Parathyroid adenoma (tissue), 2 donors: ENCODE data around the gene PPFIA4.

Experiments used
- H2AFZ ChIP-seq: fragments of 300-600 bp; sonication (generic); one replicate; pipeline ENCODE4 v1.7.0; 2017; ENCODE audit warnings: antibody characterized with exemption, mild to moderate bottlenecking
- H3K27ac ChIP-seq: fragments of 300-600 bp; sonication (generic); one replicate; pipeline ENCODE4 v1.7.0; 2017
- H3K27me3 ChIP-seq: fragments of 300-600 bp; sonication (generic); one replicate; pipeline ENCODE4 v1.7.0; 2017; ENCODE audit warnings: low read length; ENCODE audit not compliant: control insufficient read depth, insufficient read depth
- H3K36me3 ChIP-seq: fragments of 300-600 bp; sonication (generic); one replicate; pipeline ENCODE4 v1.7.0; 2017; ENCODE audit warnings: low read length; ENCODE audit not compliant: control insufficient read depth, insufficient read depth
- H3K4me1 ChIP-seq: fragments of 300-600 bp; sonication (generic); one replicate; pipeline ENCODE4 v1.7.0; 2017; ENCODE audit warnings: control low read depth
- H3K4me2 ChIP-seq: fragments of 300-600 bp; sonication (generic); one replicate; pipeline ENCODE4 v1.7.0; 2017; ENCODE audit warnings: low read length
- H3K4me3 ChIP-seq: fragments of 300-600 bp; sonication (generic); one replicate; pipeline ENCODE4 v1.7.0; 2017; ENCODE audit warnings: low read depth, low read length
- H3K79me2 ChIP-seq: fragments of 300-600 bp; sonication (generic); one replicate; pipeline ENCODE4 v1.7.0; 2017; ENCODE audit warnings: control low read depth
- H3K9ac ChIP-seq: fragments of 300-600 bp; sonication (generic); one replicate; pipeline ENCODE4 v1.7.0; 2017; ENCODE audit warnings: mild to moderate bottlenecking
- H3K9me3 ChIP-seq: fragments of 300-600 bp; sonication (generic); one replicate; pipeline ENCODE4 v1.7.0; 2017; ENCODE audit warnings: low read length; ENCODE audit not compliant: control insufficient read depth
- CTCF ChIP-seq: fragments of 300-600 bp; sonication (generic); IDR thresholded peaks from one replicate; pipeline ENCODE4 v1.7.0; 2017; ENCODE audit warnings: antibody characterized with exemption, mild to moderate bottlenecking
- donor health status: primary hyperparathyroidism.

Gene PPFIA4

GRCh38 chr1:203078478-203078877, 52.2 kb downstream of the PPFIA4 start:
- H3K4me2 ChIP-seq, result no peak overlapping the region
- H3K4me1 ChIP-seq, result no peaks in the 10 kb centered on the region
- H3K9me3 ChIP-seq, result no peaks in the 10 kb centered on the region
- no peak overlapping the region for H3K4me3 ChIP-seq
- no peaks in the 10 kb centered on the region for H3K27me3 ChIP-seq
- H3K9ac ChIP-seq, result no peak overlapping the region
- H3K36me3 ChIP-seq, result no peaks in the 10 kb centered on the region
- no peak overlapping the region for H3K27ac ChIP-seq
- H3K79me2 ChIP-seq, result no peaks in the 10 kb centered on the region
- H2AFZ ChIP-seq, result no peak overlapping the region
- no peak for TF ChIP-seq CTCF

- no peaks in the 10 kb centered on the region for H3K27me3 ChIP-seq
- TF ChIP-seq CTCF, result no peak
- H3K27ac ChIP-seq, result no peak overlapping the region
Observed at GRCh38 chr1:203080456-203080855, 54.2 kb downstream of the PPFIA4 start.

GRCh38 chr1:203081465-203082230, 55.4 kb downstream of the PPFIA4 start:
- no peaks in the 10 kb centered on the region for H3K9me3 ChIP-seq
- no peak for TF ChIP-seq CTCF
- no peak overlapping the region for H3K4me3 ChIP-seq
- H3K36me3 ChIP-seq, result no peaks in the 10 kb centered on the region
- H3K27me3 ChIP-seq, result no peaks in the 10 kb centered on the region
- H3K79me2 ChIP-seq, result no peaks in the 10 kb centered on the region
- H3K9ac ChIP-seq, result no peak overlapping the region
- no peak overlapping the region for H3K4me2 ChIP-seq
- H2AFZ ChIP-seq, result no peak overlapping the region
- no peaks in the 10 kb centered on the region for H3K4me1 ChIP-seq
- no peak overlapping the region for H3K27ac ChIP-seq

More at GRCh38 chr1:203080456-203080855, 54.2 kb downstream of the PPFIA4 start:
- Histone ChIP-seq H2AFZ (no peak overlapping the region), H3K9me3 (no peaks in the 10 kb centered on the region), H3K9ac (no peak overlapping the region), H3K79me2 (no peaks in the 10 kb centered on the region), H3K4me3 (no peak overlapping the region), H3K4me2 (no peak overlapping the region), H3K4me1 (no peaks in the 10 kb centered on the region), H3K36me3 (no peaks in the 10 kb centered on the region)

- Histone ChIP-seq H3K79me2 (no peaks in the 10 kb centered on the region), H3K27me3 (no peaks in the 10 kb centered on the region), H2AFZ (no peak overlapping the region), H3K4me3 (no peak overlapping the region), H3K4me1 (no peaks in the 10 kb centered on the region), H3K9me3 (no peaks in the 10 kb centered on the region), H3K4me2 (no peak overlapping the region), H3K9ac (no peak overlapping the region), H3K36me3 (no peaks in the 10 kb centered on the region), H3K27ac (no peak overlapping the region)
- no peak for TF ChIP-seq CTCF
Observed at GRCh38 chr1:203082231-203082505, 55.9 kb downstream of the PPFIA4 start.
